ENCODE data around the gene PPP2CA. TPM values are rescaled to one million over a fixed set of nuclear protein-coding genes. Genes with fewer than 3 reads are reported as not detected.

The PPP2CA gene
- total and polyA plus RNA-seq, 9 of the 15 experiments (the other 6 are each of a cell fraction or from before 2014, with no cell fraction given): 23.0 to 257 (median 109) TPM

- no peak for TF ChIP-seq SIX5 (IDR thresholded peaks at IDR 0.05; ENCODE audit: borderline replicate concordance in 1 of 2, insufficient read depth in 1 of 2, low read depth in 1 of 2, low read length in 2 of 2)
- TF ChIP-seq KHSRP (IDR thresholded peaks at IDR 0.05): no peak
- TF ChIP-seq TAL1 (IDR thresholded peaks at IDR 0.05): no peak
- no peak; the same call in 1 of the 2 replicates for TF ChIP-seq POLR2AphosphoS2 (IDR thresholded peaks at IDR 0.05; ENCODE audit: low read length)
- peak; percentile 69 for TF ChIP-seq L3MBTL2 (IDR thresholded peaks at IDR 0.05)
- TF ChIP-seq NRF1 (conservative IDR thresholded peaks at IDR 0.05 in 1 of 2, IDR thresholded peaks at IDR 0.05 in 1 of 2): no peak
- no peak for TF ChIP-seq STAT5A (IDR thresholded peaks at IDR 0.05; ENCODE audit: borderline replicate concordance, low read length)
- no peak for TF ChIP-seq MIER1 (IDR thresholded peaks at IDR 0.05; ENCODE audit: low read depth)
- no peak for TF ChIP-seq ZKSCAN8 (CRISPR knock-in tag; IDR thresholded peaks at IDR 0.05)
- TF ChIP-seq TOE1 (IDR thresholded peaks at IDR 0.05; ENCODE audit: borderline replicate concordance): no peak
- 0 out of 2 replicates have a peak, but pooled peaks have one; percentile 13 for TF ChIP-seq TOE1 (CRISPR knock-in tag; IDR thresholded peaks at IDR 0.05; ENCODE audit: borderline replicate concordance, low read depth)
- TF ChIP-seq HMGN3 (IDR thresholded peaks at IDR 0.05; ENCODE audit: borderline replicate concordance, extremely low read depth, insufficient read length, low read depth, low read length): no peak
- TF ChIP-seq NKRF (IDR thresholded peaks at IDR 0.05; ENCODE audit: borderline replicate concordance): no peak
- no peak for TF ChIP-seq KLF10 (CRISPR knock-in tag; IDR thresholded peaks at IDR 0.05)
- TF ChIP-seq ZNF318 (IDR thresholded peaks at IDR 0.05; ENCODE audit: borderline replicate concordance in 1 of 2, low read depth in 1 of 2): no peak
- TF ChIP-seq IRF1 (CRISPR knock-in tag; IDR thresholded peaks at IDR 0.05; ENCODE audit: borderline replicate concordance): no peak
- no peak for TF ChIP-seq COPS2 (conservative IDR thresholded peaks at IDR 0.05)
These were observed 744 bp upstream of the PPP2CA start (continued) for GRCh38 chr5:134226441-134227192.

Data from K562 (cell line).